ENCODE results near the gene HNRNPR.

HNRNPR gene

DNA sequence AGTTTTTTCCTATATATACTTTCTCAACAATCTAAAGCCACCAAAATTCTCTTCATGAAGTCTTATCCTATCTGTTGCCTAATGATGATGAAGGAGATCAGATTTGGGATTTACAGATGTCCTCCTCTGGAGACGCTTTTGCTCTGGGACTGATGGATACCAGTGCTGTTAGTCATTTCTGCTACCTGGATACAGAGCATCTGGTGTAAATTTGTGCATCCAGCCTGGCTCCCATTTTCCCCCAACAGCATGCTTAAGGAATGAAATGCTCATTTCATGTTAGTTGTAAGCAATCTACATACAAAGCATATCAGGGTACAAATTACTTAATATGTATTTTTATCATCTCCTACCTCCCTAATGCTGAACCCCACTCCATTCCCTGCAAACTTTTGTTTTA is 57.7 kb downstream of the HNRNPR start:
- no peak for TF ChIP-seq FOXM1 (IDR thresholded peaks at IDR 0.05; ENCODE audit: borderline replicate concordance, low read depth)

DNA sequence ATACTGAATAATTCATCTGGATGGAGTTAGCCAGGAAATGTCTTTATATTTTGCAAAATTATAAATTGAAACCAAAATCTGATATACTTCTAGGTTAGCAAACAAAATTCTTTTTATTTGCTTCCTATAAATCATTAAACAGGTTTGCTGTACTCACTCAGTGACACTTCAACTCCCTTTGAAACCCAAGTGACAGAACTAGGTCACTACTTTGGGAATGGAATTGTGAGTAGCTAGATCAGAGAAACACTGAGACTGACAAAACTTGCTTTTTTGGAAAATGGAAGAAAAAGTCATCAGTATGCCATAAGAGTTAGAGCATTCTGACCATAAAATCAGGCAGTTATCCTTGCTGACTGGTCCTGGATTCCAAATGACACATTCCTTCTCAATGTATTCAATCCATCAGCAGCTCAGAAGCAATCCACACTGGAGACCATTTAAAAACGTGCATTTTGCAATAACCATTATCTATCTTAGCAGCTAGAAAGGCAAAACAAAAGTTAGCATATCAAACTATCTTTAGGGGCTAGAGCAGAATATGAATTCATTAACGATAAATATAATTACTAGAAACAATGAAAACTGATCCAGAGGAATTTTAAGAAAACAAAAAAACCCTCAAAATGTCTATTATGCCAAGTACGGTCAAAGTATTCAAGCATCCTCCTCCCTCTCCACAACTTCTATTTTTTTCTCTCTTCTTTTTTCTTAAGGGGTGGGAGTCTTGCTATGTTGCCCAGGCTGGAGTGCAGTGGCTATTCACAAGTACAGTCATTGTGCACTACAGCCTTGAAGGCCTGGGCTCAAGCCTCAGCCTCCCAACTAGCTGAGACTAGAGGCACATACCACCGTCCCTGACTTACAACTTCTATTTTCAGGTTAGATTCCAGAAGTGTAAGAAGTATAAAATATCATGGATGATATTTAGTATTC is 60.1 kb downstream of the HNRNPR start:
- TF ChIP-seq, protein P1, sequence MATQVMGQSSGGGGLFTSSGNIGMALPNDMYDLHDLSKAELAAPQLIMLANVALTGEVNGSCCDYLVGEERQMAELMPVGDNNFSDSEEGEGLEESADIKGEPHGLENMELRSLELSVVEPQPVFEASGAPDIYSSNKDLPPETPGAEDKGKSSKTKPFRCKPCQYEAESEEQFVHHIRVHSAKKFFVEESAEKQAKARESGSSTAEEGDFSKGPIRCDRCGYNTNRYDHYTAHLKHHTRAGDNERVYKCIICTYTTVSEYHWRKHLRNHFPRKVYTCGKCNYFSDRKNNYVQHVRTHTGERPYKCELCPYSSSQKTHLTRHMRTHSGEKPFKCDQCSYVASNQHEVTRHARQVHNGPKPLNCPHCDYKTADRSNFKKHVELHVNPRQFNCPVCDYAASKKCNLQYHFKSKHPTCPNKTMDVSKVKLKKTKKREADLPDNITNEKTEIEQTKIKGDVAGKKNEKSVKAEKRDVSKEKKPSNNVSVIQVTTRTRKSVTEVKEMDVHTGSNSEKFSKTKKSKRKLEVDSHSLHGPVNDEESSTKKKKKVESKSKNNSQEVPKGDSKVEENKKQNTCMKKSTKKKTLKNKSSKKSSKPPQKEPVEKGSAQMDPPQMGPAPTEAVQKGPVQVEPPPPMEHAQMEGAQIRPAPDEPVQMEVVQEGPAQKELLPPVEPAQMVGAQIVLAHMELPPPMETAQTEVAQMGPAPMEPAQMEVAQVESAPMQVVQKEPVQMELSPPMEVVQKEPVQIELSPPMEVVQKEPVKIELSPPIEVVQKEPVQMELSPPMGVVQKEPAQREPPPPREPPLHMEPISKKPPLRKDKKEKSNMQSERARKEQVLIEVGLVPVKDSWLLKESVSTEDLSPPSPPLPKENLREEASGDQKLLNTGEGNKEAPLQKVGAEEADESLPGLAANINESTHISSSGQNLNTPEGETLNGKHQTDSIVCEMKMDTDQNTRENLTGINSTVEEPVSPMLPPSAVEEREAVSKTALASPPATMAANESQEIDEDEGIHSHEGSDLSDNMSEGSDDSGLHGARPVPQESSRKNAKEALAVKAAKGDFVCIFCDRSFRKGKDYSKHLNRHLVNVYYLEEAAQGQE (IDR thresholded peaks at IDR 0.05; ENCODE audit: low read depth), result no peak
- TF ChIP-seq EP300 (IDR thresholded peaks at IDR 0.05; ENCODE audit: borderline replicate concordance) (no peak), YY1 (IDR thresholded peaks at IDR 0.05; ENCODE audit: low read depth) (no peak), RAD21 (IDR thresholded peaks at IDR 0.05; ENCODE audit: low read depth) (no peak), TCF12 (IDR thresholded peaks at IDR 0.05; ENCODE audit: low read depth) (no peak), ZBTB7A (IDR thresholded peaks at IDR 0.05; ENCODE audit: low read depth) (no peak), CEBPB (IDR thresholded peaks at IDR 0.05) (no peak), CREB1 (IDR thresholded peaks at IDR 0.05; ENCODE audit: low read depth) (no peak)
- TF ChIP-seq, protein P2, sequence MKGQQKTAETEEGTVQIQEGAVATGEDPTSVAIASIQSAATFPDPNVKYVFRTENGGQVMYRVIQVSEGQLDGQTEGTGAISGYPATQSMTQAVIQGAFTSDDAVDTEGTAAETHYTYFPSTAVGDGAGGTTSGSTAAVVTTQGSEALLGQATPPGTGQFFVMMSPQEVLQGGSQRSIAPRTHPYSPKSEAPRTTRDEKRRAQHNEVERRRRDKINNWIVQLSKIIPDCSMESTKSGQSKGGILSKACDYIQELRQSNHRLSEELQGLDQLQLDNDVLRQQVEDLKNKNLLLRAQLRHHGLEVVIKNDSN (IDR thresholded peaks at IDR 0.05), result no peak

DNA sequence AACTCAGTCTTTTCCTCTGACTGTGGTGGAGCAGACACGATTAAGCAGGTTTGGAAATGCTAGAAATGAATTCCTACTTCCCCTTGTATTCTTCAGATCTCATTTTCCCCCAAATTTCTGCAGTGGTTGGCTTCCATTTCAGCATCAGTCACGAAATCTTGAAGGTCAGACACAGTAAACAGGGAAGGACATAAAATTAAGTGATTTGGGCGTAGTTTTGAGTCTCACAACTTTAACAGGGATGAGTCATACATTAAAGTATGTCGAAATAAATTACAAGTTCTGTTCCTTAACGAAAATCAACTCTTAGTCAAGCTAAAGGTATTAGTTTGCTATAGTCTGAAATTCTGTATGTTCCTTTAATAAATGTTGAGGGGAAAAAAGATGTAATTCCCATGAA is 61.1 kb downstream of the HNRNPR start:
- TF ChIP-seq CEBPB (IDR thresholded peaks at IDR 0.05) (no peak), YY1 (IDR thresholded peaks at IDR 0.05; ENCODE audit: low read depth) (no peak), EP300 (IDR thresholded peaks at IDR 0.05; ENCODE audit: borderline replicate concordance) (no peak), RAD21 (IDR thresholded peaks at IDR 0.05; ENCODE audit: low read depth) (no peak), EGR1 (IDR thresholded peaks at IDR 0.05) (no peak), NFIC (IDR thresholded peaks at IDR 0.05) (no peak), ZBTB7A (IDR thresholded peaks at IDR 0.05; ENCODE audit: low read depth) (no peak), TCF12 (IDR thresholded peaks at IDR 0.05; ENCODE audit: low read depth) (no peak), CREB1 (IDR thresholded peaks at IDR 0.05; ENCODE audit: low read depth) (no peak), FOXM1 (IDR thresholded peaks at IDR 0.05; ENCODE audit: borderline replicate concordance, low read depth) (no peak), TEAD4 (IDR thresholded peaks at IDR 0.05) (no peak), TAF1 (IDR thresholded peaks at IDR 0.05; ENCODE audit: low read depth) (no peak)
- TF ChIP-seq, protein P1 (IDR thresholded peaks at IDR 0.05; ENCODE audit: low read depth), result no peak
- TF ChIP-seq, protein P3, sequence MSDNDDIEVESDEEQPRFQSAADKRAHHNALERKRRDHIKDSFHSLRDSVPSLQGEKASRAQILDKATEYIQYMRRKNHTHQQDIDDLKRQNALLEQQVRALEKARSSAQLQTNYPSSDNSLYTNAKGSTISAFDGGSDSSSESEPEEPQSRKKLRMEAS (IDR thresholded peaks at IDR 0.05), result no peak
- TF ChIP-seq, protein P2 (IDR thresholded peaks at IDR 0.05), result no peak

DNA sequence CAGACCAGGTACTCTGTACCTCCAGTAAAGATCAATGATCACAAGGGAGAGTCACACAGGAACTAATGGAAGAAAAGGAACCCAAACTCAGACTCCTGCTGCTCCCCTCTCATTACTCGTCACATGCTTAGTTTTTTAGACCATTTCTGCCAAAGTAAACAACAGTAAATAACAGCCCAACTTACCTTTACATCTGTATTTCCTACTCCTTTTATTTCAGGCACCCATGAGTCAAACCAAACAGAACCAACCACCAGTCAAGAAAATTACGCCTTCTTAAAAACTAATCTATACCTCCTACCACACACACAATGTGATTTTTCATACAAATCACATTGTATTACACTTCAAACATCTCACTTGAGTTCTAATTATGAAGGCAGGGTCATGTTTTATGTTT is 65.4 kb downstream of the HNRNPR start:
- TF ChIP-seq CREB1 (IDR thresholded peaks at IDR 0.05; ENCODE audit: low read depth) (no peak), ZBTB7A (IDR thresholded peaks at IDR 0.05; ENCODE audit: low read depth) (no peak), EP300 (IDR thresholded peaks at IDR 0.05; ENCODE audit: borderline replicate concordance) (no peak), TCF12 (IDR thresholded peaks at IDR 0.05; ENCODE audit: low read depth) (no peak), NFIC (IDR thresholded peaks at IDR 0.05) (no peak), RAD21 (IDR thresholded peaks at IDR 0.05; ENCODE audit: low read depth) (no peak), EGR1 (IDR thresholded peaks at IDR 0.05) (no peak), TAF1 (IDR thresholded peaks at IDR 0.05; ENCODE audit: low read depth) (no peak), FOXM1 (IDR thresholded peaks at IDR 0.05; ENCODE audit: borderline replicate concordance, low read depth) (no peak), CEBPB (IDR thresholded peaks at IDR 0.05) (no peak), TEAD4 (IDR thresholded peaks at IDR 0.05) (no peak), YY1 (IDR thresholded peaks at IDR 0.05; ENCODE audit: low read depth) (no peak)
- TF ChIP-seq, protein P3 (IDR thresholded peaks at IDR 0.05), result no peak
- TF ChIP-seq, protein P1 (IDR thresholded peaks at IDR 0.05; ENCODE audit: low read depth), result no peak
- TF ChIP-seq, protein P2 (IDR thresholded peaks at IDR 0.05), result no peak

Data from Ishikawa (cell line).